Raji (cell line): Measurements from ENCODE around the gene CAPZB.

ENCODE experiments used
- POLR2A ChIP-seq: IDR thresholded peaks from 2 replicates; pipeline ENCODE4 v1.6.1; 2011; ENCODE audit warnings: low read depth, low read length, control low read depth; ENCODE audit not compliant: insufficient read depth

CAPZB gene

GRCh38 chr1:19343617-19344350 is 141.6 kb downstream of the CAPZB start:
- TF ChIP-seq POLR2A, result no peak

- no peak for TF ChIP-seq POLR2A
Measured at GRCh38 chr1:19342894-19343616, 142.3 kb downstream of the CAPZB start.

GRCh38 chr1:19342062-19342750 is 143.1 kb downstream of the CAPZB start:
- TF ChIP-seq POLR2A, result no peak

GRCh38 chr1:19341201-19342061 is 143.9 kb downstream of the CAPZB start:
- no peak for TF ChIP-seq POLR2A

GRCh38 chr1:19340387-19340937 is 144.9 kb downstream of the CAPZB start:
- TF ChIP-seq POLR2A, result no peak

GRCh38 chr1:19339214-19339861 is 146.0 kb downstream of the CAPZB start:
- TF ChIP-seq POLR2A, result no peak

GRCh38 chr1:19338323-19338762 is 147.0 kb downstream of the CAPZB start:
- no peak for TF ChIP-seq POLR2A

- no peak for TF ChIP-seq POLR2A
Measured at GRCh38 chr1:19337289-19337688, 148.1 kb downstream of the CAPZB start.

- TF ChIP-seq POLR2A, result no peak
Measured at GRCh38 chr1:19336543-19336942, 148.8 kb downstream of the CAPZB start.

- TF ChIP-seq POLR2A, result no peak
Measured at GRCh38 chr1:19333587-19334354, 151.6 kb downstream of the CAPZB start.

GRCh38 chr1:19332832-19333231 is 152.5 kb downstream of the CAPZB start:
- TF ChIP-seq POLR2A, result no peak

GRCh38 chr1:19331262-19331878 is 154.0 kb downstream of the CAPZB start:
- no peak for TF ChIP-seq POLR2A
